GM12865 (cell line): ENCODE data around the gene KCNK10.

Experiments
- DNase-seq: peaks from one replicate; pipeline ENCODE4 v3.0.0; 2010; ENCODE audit warnings: low read depth
- H3K4me3 ChIP-seq: 2 replicates; pipeline ENCODE4 v1.5.1; 2011; ENCODE audit warnings: mild to moderate bottlenecking, low read depth, low read length, control low read depth
- CTCF ChIP-seq: IDR thresholded peaks from 2 replicates; pipeline ENCODE4 v1.5.1; 2011; ENCODE audit warnings: low read length, control low read depth, low read depth, inconsistent platforms; ENCODE audit not compliant: insufficient read depth; ENCODE audit errors: missing control alignments

KCNK10 gene

GRCh38 chr14:88146881-88147649 is 176.0 kb downstream of the KCNK10 start:
- TF ChIP-seq CTCF = no peak
- no peak for DNase-seq
- no peak overlapping the region for H3K4me3 ChIP-seq

- TF ChIP-seq CTCF = no peak
- no peak for DNase-seq
- H3K4me3 ChIP-seq = no peak overlapping the region
Observed at GRCh38 chr14:88143810-88144209, 179.3 kb downstream of the KCNK10 start.

- no peak for TF ChIP-seq CTCF
- no peak overlapping the region for H3K4me3 ChIP-seq
Observed at GRCh38 chr14:88142997-88143396, 180.1 kb downstream of the KCNK10 start.

GRCh38 chr14:88140874-88141273 is 182.2 kb downstream of the KCNK10 start:
- no peak for TF ChIP-seq CTCF
- no peak for DNase-seq
- no peak overlapping the region for H3K4me3 ChIP-seq

More at GRCh38 chr14:88142997-88143396, 180.1 kb downstream of the KCNK10 start:
- DNase-seq = no peak

- TF ChIP-seq CTCF = no peak
- H3K4me3 ChIP-seq = no peak overlapping the region
- DNase-seq = no peak
Observed at GRCh38 chr14:88137327-88137726, 185.7 kb downstream of the KCNK10 start.
